Measurements from ENCODE around the gene AHCTF1.

AHCTF1 gene

DNA sequence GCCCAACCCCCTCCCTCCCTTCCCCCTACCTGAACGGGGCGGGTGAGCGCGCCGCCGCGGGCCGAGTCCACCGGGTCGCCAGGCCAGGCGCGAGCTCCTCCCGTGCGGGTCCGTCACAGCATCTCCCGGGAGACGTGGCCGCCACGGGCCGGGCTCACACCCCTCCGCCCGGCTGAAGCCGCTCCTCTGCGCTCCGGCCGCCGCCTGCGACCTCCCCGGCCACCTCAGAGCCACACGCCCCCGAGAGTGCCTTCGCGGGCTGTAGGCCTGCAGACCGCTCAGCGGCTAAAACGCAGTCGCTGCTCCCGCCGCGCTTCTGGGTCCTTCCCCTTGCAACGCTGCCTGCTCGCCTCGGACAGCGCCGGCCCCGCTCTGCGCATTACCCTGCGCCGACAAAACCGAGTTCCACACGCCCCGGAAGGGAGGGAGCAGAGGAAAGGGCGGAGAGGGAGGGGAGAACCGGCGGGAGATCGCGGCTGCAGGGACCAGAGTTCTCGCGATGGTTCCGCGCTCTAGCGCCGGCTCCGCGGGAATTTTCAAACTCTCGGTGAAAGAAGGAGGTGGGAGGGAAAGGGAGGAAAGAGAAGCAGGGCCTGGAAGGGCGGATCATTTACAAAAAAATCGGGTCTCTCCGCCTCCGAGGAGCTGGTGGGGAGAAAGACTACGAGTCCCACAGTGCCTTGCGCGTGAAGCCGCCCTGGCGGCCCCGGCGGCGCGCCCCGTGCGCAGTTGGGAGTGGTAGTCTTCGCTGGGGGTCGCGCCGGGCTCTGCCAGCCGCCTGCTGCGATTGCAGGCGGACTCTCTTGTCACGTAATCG is at the start of gene AHCTF1:
TSS of gene AHCTF1 (minus strand) at position 400 of the 817 bp plus-strand sequence. CDS start 13,578 bp downstream, outside the sequence.
- peak; percentile 88 for DNase-seq (ENCODE audit: low read depth)

- no peak for DNase-seq (ENCODE audit: low read depth)
Measured at GRCh38 chr1:246978785-246979184, 47.0 kb upstream of the AHCTF1 start.

- no peak for DNase-seq (ENCODE audit: low read depth)
Measured at GRCh38 chr1:246978281-246978680, 46.5 kb upstream of the AHCTF1 start.

DNA sequence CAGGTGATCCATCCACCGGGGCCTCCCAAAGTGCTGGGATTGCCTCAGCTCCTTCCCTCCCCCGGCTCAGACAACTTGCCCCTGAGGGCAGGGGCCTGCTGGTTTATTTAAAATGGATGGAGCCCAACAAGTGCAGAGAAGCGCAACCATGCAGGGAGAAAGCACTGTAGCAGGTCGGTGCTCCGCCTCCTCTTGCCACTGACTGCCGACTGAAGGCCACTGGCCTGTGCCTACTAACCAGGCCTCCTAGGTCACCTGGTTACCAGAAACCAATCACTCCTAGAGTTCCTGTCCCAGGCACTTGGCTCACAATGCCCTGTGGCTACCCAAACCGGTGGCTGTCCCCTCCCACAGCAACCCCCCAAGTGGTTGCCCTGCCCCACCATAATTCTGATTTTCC is 40.2 kb upstream of the AHCTF1 start:
- no peak for DNase-seq (ENCODE audit: low read depth)

DNA sequence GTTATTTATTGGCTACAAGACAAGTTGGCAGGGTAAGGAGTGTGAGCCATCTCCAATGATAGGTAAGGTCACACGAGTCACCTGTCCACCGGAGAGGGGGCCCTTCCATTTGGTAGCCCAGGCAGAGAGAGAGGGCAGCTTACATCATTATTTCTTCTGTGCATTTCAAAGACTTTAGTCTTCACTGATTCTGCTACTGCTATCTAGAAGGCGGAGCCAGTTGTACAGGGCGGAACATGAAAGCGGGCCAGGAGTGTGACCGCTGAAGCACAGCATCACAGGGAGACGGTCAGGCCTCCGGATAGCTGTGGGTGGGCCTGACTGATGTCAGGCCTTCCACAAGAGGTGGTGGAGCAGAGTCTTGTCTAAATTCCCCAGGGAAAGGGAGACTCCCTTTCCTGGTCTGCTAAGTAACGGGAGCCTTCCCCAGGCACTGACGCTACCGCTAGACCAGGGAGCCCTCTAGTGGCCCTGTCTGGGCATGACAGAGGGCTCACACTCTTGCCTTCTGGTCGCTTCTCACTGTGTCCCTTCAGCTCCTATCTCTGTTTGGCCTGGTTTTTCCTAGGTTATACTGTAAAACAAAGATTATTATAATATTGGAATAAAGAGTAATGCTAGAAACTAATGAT is 39.5 kb upstream of the AHCTF1 start:
- DNase-seq (ENCODE audit: low read depth), result peak; percentile 25

DNA sequence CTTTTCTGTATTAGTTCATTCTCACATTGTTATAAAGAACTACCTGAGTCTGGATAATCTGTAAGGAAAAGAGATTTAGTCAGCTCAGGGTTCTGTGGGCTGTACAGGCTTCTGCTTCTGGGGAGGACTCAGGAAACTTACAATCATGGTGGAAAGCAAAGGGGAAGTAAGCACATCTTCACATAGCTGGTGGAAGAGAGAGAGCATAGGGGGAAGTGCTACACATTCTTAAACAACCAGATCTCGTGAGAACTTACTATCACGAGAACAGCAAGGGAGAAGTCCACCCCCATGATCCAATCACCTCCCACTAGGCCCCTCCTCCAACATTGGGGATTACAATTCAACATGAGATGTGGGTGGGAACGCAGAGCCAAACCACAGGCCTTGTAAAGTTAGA is 37.9 kb upstream of the AHCTF1 start:
- no peak for DNase-seq (ENCODE audit: low read depth)

GRCh38 chr1:246966502-246966901 is 34.8 kb upstream of the AHCTF1 start:
- no peak for DNase-seq (ENCODE audit: low read depth)

DNA sequence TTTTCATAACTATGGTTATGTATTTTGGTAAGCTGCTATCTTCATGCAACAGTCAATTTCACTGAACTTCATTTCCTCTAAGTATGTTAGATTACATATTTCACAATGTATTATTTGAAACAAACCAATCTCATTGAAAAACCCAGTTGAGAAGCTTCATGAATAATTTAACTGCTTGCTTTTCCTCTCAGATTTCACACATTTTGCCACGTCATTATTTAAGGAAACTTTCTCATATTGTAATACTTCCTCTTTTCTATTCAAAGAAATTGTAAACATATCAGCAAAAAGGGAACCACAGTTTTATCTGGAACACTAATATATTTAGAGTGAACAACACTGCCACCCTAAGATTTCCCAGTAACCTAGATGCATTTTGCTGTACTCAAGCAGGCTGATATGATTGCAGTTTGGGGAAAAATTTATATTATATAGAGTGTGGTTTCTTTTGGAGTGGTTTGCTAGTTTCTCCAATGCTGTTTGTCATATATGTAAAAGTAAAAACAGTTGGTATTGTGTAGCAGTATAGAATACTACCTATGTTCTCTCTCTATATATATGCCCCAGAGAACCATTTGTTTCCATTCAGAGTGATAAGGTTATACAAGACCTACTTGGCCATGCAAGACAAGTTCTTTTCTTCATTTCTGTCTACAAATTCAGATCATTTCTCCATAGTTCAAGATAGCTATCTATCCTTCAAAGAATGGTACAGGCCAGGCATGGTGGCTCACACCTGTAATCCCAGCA is 28.4 kb upstream of the AHCTF1 start:
- DNase-seq (ENCODE audit: low read depth), result no peak

- DNase-seq (ENCODE audit: low read depth), result no peak
Measured at GRCh38 chr1:246954126-246954525, 22.4 kb upstream of the AHCTF1 start.

- DNase-seq (ENCODE audit: low read depth), result no peak
Measured at GRCh38 chr1:246951413-246951812, 19.7 kb upstream of the AHCTF1 start.

DNA sequence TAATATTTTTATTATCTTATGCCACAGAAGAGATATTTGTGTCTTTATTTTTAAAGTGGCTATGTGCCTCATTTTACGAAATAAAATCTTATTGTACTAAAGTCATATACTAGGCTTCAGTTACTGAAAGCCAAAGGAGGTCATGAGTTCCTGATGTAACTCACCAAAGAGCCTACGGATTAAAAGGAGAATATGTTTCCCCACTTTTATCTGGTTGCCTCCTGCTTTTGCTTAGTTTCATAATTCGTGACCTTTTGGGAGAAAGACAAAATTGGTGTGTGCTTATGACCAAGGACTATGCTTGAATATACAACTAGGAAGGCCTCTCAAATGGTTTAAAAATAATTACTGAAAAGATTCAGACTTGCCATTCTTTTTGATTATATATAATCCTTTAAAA is 18.2 kb upstream of the AHCTF1 start:
- DNase-seq (ENCODE audit: low read depth), result no peak

DNA sequence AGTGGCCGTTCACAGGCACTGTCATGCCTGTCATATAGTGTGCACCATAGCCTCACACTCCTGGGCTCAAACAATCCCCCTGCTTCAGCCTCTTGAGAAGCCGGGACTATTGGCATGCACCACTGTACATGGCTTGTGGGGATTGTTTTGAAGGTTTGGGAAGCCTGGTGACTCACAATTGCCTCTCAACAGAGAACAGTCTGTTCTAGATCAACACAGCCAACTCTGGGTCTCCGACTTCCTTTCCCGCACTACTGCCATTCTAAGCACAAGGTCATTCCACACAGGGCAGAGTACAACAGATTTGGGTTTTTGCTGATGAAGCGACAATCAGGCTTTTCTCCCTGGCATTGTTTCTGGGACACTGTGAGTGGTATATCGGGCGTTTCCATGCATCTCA is 15.5 kb upstream of the AHCTF1 start:
- DNase-seq (ENCODE audit: low read depth), result no peak

DNA sequence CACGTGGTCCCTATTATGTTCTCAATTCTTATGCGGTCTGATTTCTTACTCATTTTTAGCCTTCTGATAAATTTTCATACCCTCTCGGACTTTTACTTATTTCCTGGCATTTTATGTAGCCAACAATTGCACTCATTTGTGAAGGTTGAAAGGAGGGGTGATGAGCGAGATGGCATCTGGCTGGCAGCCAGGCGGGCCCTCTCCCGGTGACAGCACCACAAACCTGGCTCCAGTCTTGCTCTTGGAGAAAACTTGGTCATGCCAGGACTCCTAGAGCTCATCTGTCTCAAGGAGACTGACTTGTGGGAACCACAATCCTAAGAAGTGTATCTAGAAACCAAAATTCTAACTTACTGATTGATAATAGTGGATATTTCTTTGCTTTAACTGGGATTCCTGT is 14.6 kb upstream of the AHCTF1 start:
- DNase-seq (ENCODE audit: low read depth), result no peak

DNA sequence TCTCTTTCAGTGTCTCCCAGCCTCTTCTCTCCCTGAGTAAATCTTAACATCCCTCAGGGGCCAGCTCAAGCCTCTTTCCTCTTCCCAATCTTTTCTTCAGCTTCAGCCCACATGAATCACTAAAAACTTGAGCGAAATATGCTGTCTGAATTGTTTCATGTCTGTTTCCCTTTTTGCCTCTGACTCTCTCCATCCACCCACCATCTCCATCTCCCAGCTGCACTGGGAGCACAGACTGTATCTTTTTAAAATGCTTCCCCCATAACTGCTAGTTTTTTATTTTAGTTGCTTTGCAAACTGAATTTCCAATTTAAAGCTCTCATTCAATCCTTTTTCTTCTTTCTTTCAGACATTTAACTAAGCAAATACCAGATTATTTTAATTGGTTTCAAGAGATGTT is 3.0 kb upstream of the AHCTF1 start:
- no peak for DNase-seq (ENCODE audit: low read depth)

- no peak for DNase-seq (ENCODE audit: low read depth)
Measured at GRCh38 chr1:246933893-246934292, 2.1 kb upstream of the AHCTF1 start.

DNA sequence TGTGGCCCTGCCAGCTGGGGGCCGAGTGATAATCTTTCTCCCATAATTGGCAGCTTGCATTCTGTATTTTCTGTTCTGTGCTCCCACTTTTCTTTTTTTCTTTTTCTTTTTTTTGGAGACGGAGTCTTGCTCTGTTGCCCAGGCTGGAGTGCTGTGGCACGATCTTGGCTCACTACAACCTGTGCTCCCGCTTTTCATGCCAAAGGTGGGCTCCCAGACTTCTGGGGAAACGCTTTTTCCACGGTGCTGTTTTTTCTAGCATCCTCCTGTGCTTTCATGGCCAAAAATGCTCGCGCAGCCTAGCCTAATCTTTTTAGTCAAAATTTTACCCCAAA is 585 bp upstream of the AHCTF1 start:
- DNase-seq (ENCODE audit: low read depth), result no peak

DNA sequence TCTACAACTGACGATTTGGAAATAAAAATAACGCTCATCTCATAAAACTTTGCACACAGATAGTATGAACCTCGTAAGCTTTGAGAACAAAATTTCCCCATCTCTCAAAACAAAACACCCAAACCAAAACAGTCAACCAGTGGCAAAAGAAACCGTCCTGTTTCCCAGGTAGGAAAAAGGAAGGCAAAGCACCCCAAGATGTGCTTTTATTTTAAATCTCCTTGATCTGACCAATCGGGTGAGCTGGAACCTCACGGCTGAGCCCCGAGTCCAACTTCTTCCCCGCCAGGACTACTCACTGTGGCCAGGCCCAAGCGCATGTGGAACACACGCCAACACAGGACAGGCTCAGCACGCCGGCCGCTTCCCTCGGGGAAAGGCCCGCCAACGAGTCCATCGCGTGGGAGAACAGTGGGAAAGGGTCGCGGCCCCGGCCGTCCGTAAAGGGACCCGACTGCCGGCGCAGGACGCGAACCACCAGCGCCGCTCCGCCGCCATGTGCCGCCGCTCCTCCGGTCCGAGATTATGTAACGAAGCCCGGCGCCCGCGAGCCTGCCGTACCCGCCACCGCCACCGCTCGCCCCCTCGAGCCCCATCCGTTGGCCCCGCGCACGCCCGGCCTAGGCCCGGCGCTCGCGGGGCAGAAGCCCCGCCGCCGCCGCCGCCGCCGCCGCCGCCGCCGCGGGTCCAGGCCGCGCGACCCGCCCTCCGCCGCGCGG is 759 bp downstream of the AHCTF1 start:
- DNase-seq (ENCODE audit: low read depth), result peak; percentile 31

DNA sequence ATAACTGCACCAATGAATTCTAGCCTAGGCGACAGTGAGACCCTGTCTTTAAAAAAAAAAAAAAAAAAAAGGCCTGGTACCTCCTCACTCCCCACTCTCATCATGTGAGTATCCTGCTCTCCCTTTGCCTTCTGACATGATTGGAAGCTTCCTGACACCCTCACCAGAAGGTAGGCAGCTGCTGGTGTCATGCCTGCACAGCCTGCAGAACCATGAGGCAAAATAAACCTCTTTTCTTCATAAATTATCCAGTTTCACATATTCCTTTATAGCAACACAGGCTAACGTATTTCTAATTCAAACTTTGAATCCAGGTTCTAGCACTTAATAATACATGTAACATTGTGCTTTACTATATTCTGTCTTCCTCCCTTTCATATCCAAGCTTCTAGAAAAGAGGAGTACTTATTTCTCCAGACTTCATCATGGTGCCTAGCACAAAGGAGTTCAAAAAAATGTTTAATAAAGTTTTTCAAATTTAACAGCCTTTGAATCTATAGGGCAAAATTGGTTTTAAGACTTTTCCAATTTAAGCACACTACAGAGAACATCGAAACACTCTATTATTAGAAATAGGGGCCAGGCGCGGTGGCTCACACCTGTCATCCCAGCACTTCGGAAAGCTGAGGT is 5.6 kb downstream of the AHCTF1 start:
- DNase-seq (ENCODE audit: low read depth), result no peak

DNA sequence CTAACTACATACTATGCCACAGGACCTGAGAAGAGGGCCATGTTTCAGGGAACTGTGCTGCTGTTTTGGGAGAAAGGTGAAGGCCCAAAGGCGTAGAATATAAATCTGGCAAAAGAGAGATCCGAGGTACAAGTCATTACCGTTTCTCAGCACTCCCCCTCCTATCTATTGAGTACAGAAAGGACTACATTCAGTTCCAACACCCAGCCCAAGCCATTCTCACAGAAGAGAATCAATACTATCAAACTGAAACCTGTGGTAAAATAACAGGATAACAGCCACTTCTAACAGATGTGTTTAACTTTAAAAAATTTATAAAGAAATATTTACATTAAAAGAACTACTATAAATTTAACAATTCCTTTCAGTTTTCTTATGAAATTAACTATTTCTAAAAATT is 7.8 kb downstream of the AHCTF1 start:
- no peak for DNase-seq (ENCODE audit: low read depth)

GRCh38 chr1:246923482-246923881 is 8.3 kb downstream of the AHCTF1 start:
- DNase-seq (ENCODE audit: low read depth), result no peak

DNA sequence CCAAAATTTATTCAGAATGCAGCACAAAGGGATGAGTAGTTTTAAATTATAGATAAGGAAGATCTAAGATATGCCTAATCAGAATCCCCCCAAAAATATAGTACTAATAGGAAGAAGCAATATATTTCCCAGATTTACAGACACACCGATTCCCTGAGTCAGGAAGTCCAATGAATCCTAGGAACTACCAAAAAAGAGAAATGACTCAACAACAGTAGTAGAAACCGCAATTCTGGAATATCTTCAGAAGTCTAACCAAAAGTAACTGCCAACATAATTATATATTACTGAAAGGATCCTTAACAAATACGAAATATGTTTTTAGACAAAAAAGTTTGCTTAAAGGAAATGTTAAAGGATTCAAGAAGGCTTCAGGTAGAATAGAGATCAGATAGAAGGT is 10.3 kb downstream of the AHCTF1 start:
- DNase-seq (ENCODE audit: low read depth), result no peak

GRCh38 chr1:246919902-246920301 is 11.8 kb downstream of the AHCTF1 start:
- no peak for DNase-seq (ENCODE audit: low read depth)
